SK-N-SH (cell line): ENCODE results near the gene OLFML3. TPM values are rescaled to one million over a fixed set of nuclear protein-coding genes. Genes with fewer than 3 reads are reported as not detected.

Experiments
- CTCF ChIA-PET: fragments of 300-600, 350-600 bp; formaldehyde crosslinking; extraction: SDS; loops from one replicate; lab custom pipeline; 2021; lab: Yijun Ruan, JAX
- POLR2A ChIA-PET: fragments of 350-600 bp; sonication (Branson Sonifier 250); formaldehyde crosslinking; extraction: SDS; loops from one replicate; lab custom pipeline; 2020; ENCODE audit warnings: antibody characterized with exemption, inconsistent platforms; lab: Yijun Ruan, JAX
- DNase-seq: peaks from one replicate; pipeline ENCODE4 v3.0.0; 2012
- H2AFZ ChIP-seq: fragments of 200-600 bp; sonication (generic); 2 replicates; pipeline ENCODE4 v1.8.1; 2016; ENCODE audit warnings: antibody characterized with exemption, mild to moderate bottlenecking, low read depth
- H3F3A ChIP-seq: fragments of 200-600 bp; sonication (generic); replicated peaks from 2 replicates; pipeline ENCODE3; 2016; ENCODE audit warnings: antibody characterized with exemption, mild to moderate bottlenecking; ENCODE audit not compliant: insufficient read depth
- H3K27ac ChIP-seq, 2 experiments: fragments of 200-500 bp in 1 of 2; fragments of 200-600 bp in 1 of 2; sonication (Bioruptor generic) in 1 of 2; sonication (generic), shearing (Covaris generic) in 1 of 2; 2 replicates each; pipeline versions ENCODE4 v1.5.1 to v1.6.1; 2014 to 2016; ENCODE audit warnings: low read depth in 2 of 2, inconsistent platforms in 1 of 2, low read length in 1 of 2, mild to moderate bottlenecking in 1 of 2, mixed read lengths in 1 of 2
- H3K27me3 ChIP-seq: fragments of 200-600 bp; sonication (generic), shearing (Covaris generic); 2 replicates; pipeline ENCODE4 v1.6.1; 2016; ENCODE audit warnings: mixed run types; ENCODE audit not compliant: insufficient read depth
- H3K36me3 ChIP-seq, 2 experiments: fragments of 200-500 bp in 1 of 2; fragments of 200-600 bp in 1 of 2; sonication (Bioruptor generic) in 1 of 2; sonication (generic) in 1 of 2; replicated peaks in 1 of 2; 2 replicates each; pipeline versions ENCODE3 to v1.5.1; 2014 to 2016; ENCODE audit warnings: low read length in 1 of 2, mild to moderate bottlenecking in 1 of 2; ENCODE audit not compliant: insufficient read depth in 2 of 2, control insufficient read depth in 1 of 2
- H3K4me1 ChIP-seq, 2 experiments: fragments of 200-500 bp in 1 of 2; fragments of 200-600 bp in 1 of 2; sonication (Bioruptor generic) in 1 of 2; sonication (generic), shearing (Covaris generic) in 1 of 2; 2 replicates each; pipeline versions ENCODE4 v1.5.1 to v1.6.1; 2014 to 2016; ENCODE audit warnings: low read depth in 1 of 2, low read length in 1 of 2, mixed run types in 1 of 2; ENCODE audit not compliant: insufficient read depth in 2 of 2, control insufficient read depth in 1 of 2
- H3K4me2 ChIP-seq: fragments of 200-600 bp; sonication (generic), shearing (Covaris generic); 2 replicates; pipeline ENCODE4 v1.6.1; 2017; ENCODE audit warnings: mixed run types
- H3K4me3 ChIP-seq, 2 experiments: fragments of 200-500 bp in 1 of 2; fragments of 200-600 bp in 1 of 2; sonication (Bioruptor generic) in 1 of 2; sonication (generic), shearing (Covaris generic) in 1 of 2; 2 replicates each; pipeline versions ENCODE4 v1.5.1 to v1.8.1; 2014 to 2016; ENCODE audit warnings: low read depth in 2 of 2, inconsistent platforms in 1 of 2, low read length in 1 of 2, mild to moderate bottlenecking in 1 of 2, mixed read lengths in 1 of 2, moderate library complexity in 1 of 2
- H3K79me2 ChIP-seq: fragments of 200-600 bp; sonication (generic); 2 replicates; pipeline ENCODE4 v1.8.1; 2017; ENCODE audit warnings: mild to moderate bottlenecking; ENCODE audit not compliant: insufficient read depth
- H3K9ac ChIP-seq: fragments of 200-600 bp; sonication (generic); 2 replicates; pipeline ENCODE4 v1.6.1; 2017; ENCODE audit warnings: mixed run types
- H3K9me2 ChIP-seq: fragments of 200-600 bp; sonication (generic); 2 replicates; pipeline ENCODE4 v1.6.1; 2017; ENCODE audit warnings: mixed run types
- H3K9me3 ChIP-seq: fragments of 200-600 bp; sonication (generic); 2 replicates; pipeline ENCODE4 v1.6.1; 2017; ENCODE audit warnings: mixed run types, mild to moderate bottlenecking, moderate library complexity
- H4K20me1 ChIP-seq: fragments of 200-600 bp; sonication (generic); 2 replicates; pipeline ENCODE4 v1.6.1; 2017; ENCODE audit warnings: mild to moderate bottlenecking, mixed run types; ENCODE audit not compliant: insufficient read depth
- CTCF ChIP-seq: fragments of 200-600 bp; sonication (generic); IDR thresholded peaks from 2 replicates; pipeline ENCODE4 v1.6.1; 2017; ENCODE audit warnings: antibody characterized with exemption, mild to moderate bottlenecking, moderate library complexity
- EP300 ChIP-seq, 2 experiments: IDR thresholded peaks; 2 replicates each; pipeline versions ENCODE4 v1.4.0 to v1.6.1; 2012; ENCODE audit warnings: borderline replicate concordance in 1 of 2, low read depth in 1 of 2, low read length in 1 of 2
- IRF3 ChIP-seq: fragments of 150-350 bp; IDR thresholded peaks from 2 replicates; pipeline ENCODE4 v1.6.1; 2016; ENCODE audit warnings: mild to moderate bottlenecking, low read depth, low read length
- JUND ChIP-seq: IDR thresholded peaks from 2 replicates; pipeline ENCODE4 v1.4.0; 2012
- POLR2AphosphoS5 ChIP-seq: IDR thresholded peaks from 2 replicates; pipeline ENCODE4 v1.6.1; 2012; ENCODE audit warnings: low read depth, low read length
- RFX5 ChIP-seq: IDR thresholded peaks from 2 replicates; pipeline ENCODE4 v1.6.1; 2012; ENCODE audit warnings: mild to moderate bottlenecking, improper control_type of control experiment, low read length
- SMC3 ChIP-seq: IDR thresholded peaks from 2 replicates; pipeline ENCODE4 v1.6.1; 2012; ENCODE audit warnings: low read depth, low read length, improper control_type of control experiment
- TAF1 ChIP-seq: IDR thresholded peaks from 2 replicates; pipeline ENCODE4 v1.6.1; 2012; ENCODE audit warnings: low read depth, mild to moderate bottlenecking, low read length, moderate library complexity, borderline replicate concordance
- TEAD4 ChIP-seq: IDR thresholded peaks from 2 replicates; pipeline ENCODE4 v1.4.0; 2012; ENCODE audit warnings: mild to moderate bottlenecking, borderline replicate concordance; ENCODE audit not compliant: insufficient read depth
- USF1 ChIP-seq: IDR thresholded peaks from 2 replicates; pipeline ENCODE4 v1.4.0; 2012; ENCODE audit warnings: low read depth, borderline replicate concordance
- USF2 ChIP-seq: fragments of 150-350 bp; IDR thresholded peaks from 2 replicates; pipeline ENCODE4 v1.6.1; 2017; ENCODE audit warnings: antibody characterized with exemption, low read length, low read depth, borderline replicate concordance
- ZBTB33 ChIP-seq: IDR thresholded peaks from 2 replicates; pipeline ENCODE4 v1.4.0; 2012; ENCODE audit warnings: low read depth, borderline replicate concordance
- WGBS: methylation state at CpG from one replicate; pipeline ENCODE4 v1.1.6; 2017; ENCODE audit warnings: low lambda C conversion rate; 5-methylcytosine and 5-hydroxymethylcytosine counted together
- polyA plus RNA-seq, 3 experiments: library from polyadenylated mRNA; depleted of rRNA; stranded (reverse); fragments of >200 nt; gene quantifications; 2 replicates each; pipeline ENCODE4 v1.2.3, GENCODE V29; 2012

OLFML3 gene
- polyA plus RNA-seq, 1 of the 3 experiments (the other 2 are of a cell fraction), result 26.1 TPM

GRCh38 chr1:114002492-114003239, 23.4 kb downstream of the OLFML3 start (continued):
- no peak for TF ChIP-seq USF2

GRCh38 chr1:114003431-114003830, 24.2 kb downstream of the OLFML3 start:
- no peak overlapping the region for H3K4me2 ChIP-seq
- ChIA-PET POLR2A (no interaction called here), CTCF (interaction anchor here (0.9 to 1.2 kb wide), 3 partner anchors 24 to 279 kb away, joined by 3 read pairs; partner anchors contain the start of gene OLFML3)

More at GRCh38 chr1:114003431-114003830, 24.2 kb downstream of the OLFML3 start:
- H3K9me3 ChIP-seq, result no peaks in the 10 kb centered on the region
- H3K79me2 ChIP-seq, result no peaks in the 10 kb centered on the region
- H3K36me3 ChIP-seq, result no peaks in the 10 kb centered on the region
- H3F3A ChIP-seq, result no peaks in the 10 kb centered on the region
- H3K4me3 ChIP-seq, result no peak overlapping the region
- no peak overlapping the region for H3K27ac ChIP-seq
- TF ChIP-seq TEAD4 (no peak), CTCF (no peak), IRF3 (no peak), ZBTB33 (no peak), USF1 (no peak), JUND (no peak), TAF1 (no peak), RFX5 (no peak), SMC3 (no peak), EP300 (IDR thresholded peaks at IDR 0.05; ENCODE audit: borderline replicate concordance in 1 of 2, low read depth in 1 of 2, low read length in 1 of 2) (no peak), POLR2AphosphoS5 (no peak)
- TF ChIP-seq, all 33 proteins: peak for 0
- 66% methylated on average over 5 of the region's 5 CpGs for WGBS
- DNase-seq, result no peak
- H3K27me3 ChIP-seq, result no peaks in the 10 kb centered on the region; the same call in 1 of the 2 replicates
- H3K4me1 ChIP-seq, result peaks cover 0 to 2% of the 10 kb centered on the region in 2 experiments; a peak in 1 of 4 replicates
- no peak overlapping the region for H3K9ac ChIP-seq
- H2AFZ ChIP-seq, result no peak overlapping the region
- no peaks in the 10 kb centered on the region for H4K20me1 ChIP-seq
- no peaks in the 10 kb centered on the region for H3K9me2 ChIP-seq
